Fibroblast of pulmonary artery (primary cell): Measurements from ENCODE around the gene EBP.

ENCODE experiments used
- DNase-seq: peaks from one replicate; pipeline ENCODE4 v3.0.0-alpha.2; 2010; ENCODE audit warnings: low read depth
- H3K4me3 ChIP-seq: replicated peaks from 2 replicates; pipeline ENCODE4 v1.5.1; 2011; ENCODE audit warnings: low read depth, mild to moderate bottlenecking, control low read depth, low read length, moderate library complexity
- TF ChIP-seq, protein P1 (sequence below): IDR thresholded peaks from 2 replicates; pipeline ENCODE4 v1.5.1; 2011; ENCODE audit warnings: mild to moderate bottlenecking, control low read depth, low read length, inconsistent platforms; ENCODE audit errors: missing control alignments

EBP gene

GRCh38 chrX:48505481-48505880, 16.1 kb upstream of the EBP start:
- no peak for DNase-seq
- TF ChIP-seq, protein P1, sequence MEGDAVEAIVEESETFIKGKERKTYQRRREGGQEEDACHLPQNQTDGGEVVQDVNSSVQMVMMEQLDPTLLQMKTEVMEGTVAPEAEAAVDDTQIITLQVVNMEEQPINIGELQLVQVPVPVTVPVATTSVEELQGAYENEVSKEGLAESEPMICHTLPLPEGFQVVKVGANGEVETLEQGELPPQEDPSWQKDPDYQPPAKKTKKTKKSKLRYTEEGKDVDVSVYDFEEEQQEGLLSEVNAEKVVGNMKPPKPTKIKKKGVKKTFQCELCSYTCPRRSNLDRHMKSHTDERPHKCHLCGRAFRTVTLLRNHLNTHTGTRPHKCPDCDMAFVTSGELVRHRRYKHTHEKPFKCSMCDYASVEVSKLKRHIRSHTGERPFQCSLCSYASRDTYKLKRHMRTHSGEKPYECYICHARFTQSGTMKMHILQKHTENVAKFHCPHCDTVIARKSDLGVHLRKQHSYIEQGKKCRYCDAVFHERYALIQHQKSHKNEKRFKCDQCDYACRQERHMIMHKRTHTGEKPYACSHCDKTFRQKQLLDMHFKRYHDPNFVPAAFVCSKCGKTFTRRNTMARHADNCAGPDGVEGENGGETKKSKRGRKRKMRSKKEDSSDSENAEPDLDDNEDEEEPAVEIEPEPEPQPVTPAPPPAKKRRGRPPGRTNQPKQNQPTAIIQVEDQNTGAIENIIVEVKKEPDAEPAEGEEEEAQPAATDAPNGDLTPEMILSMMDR = no peak
- H3K4me3 ChIP-seq = no peak overlapping the region

DNA sequence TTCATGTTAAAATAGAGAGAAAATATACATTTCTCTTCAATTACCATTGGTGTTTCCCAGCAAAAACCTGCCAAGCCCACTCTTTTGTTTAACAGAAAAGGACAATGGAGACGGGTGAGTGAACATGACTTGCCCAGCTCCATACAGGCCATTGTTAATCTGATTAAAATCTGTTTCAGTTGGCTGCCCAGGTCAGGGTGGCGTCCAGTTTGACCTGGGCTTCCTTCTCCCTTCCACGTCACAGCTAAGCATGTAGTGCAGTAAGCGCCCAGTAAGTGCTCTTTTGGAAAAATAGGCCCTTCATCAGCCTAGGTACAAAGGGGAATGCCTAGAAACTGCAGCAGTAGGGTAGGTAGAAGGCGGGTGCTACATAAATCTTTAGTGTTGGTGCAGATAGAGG, 14.4 kb upstream of the EBP start:
- no peak for DNase-seq
- TF ChIP-seq, protein P1 = no peak
- no peak overlapping the region for H3K4me3 ChIP-seq

- H3K4me3 ChIP-seq = peak within 1 kb of the TSS; percentile 73
- DNase-seq = peak; percentile 54
- TF ChIP-seq, protein P1 = no peak
These were observed 13.0 kb upstream of the EBP start, which contains the start of gene PORCN for GRCh38 chrX:48508400-48509244. Gene PORCN (plus strand): TSS chrX:48508992. CDS start chrX:48509821, 829 bp downstream.

DNA sequence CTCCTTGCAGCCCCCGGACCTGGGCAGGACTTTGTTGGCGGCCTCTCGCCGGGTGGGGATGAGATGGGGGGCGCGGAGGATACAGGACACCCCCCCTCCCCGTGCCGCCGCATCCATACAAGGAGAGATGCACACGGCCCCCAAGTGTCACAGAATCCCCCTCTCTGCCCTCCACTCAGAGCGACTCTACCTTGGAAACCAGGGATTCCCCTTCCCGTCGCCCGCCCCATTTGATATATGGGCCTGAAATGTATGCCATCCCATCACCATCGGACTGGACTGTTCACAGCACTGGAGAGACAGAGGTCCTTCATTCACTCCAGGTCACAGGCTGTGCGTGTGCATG, 12.4 kb upstream of the EBP start:
- no peak for DNase-seq
- peak overlapping the region; percentile 73 for H3K4me3 ChIP-seq
- TF ChIP-seq, protein P1 = no peak

GRCh38 chrX:48509619-48510018, 12.0 kb upstream of the EBP start:
- H3K4me3 ChIP-seq = peak overlapping the region; percentile 73
- TF ChIP-seq, protein P1 = no peak
- no peak for DNase-seq

DNA sequence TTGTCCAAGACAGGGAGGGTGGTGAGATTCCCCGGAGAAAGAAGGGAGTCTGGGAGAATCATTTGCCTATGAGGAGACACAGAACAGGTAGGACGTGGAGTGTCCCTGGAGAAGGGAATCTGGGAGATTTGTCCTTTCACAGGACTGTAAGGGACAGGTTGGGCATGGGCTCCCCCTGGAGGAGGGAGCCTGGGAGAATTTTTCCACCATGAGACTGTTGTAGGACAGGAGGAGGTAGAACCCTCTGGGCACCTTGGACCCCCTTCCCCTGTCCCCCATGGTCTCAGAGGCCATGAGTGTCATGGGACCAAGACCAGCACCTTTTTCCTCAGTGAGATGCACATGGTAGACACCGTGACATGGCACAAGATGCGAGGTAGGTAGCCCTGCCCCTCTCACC, 10.0 kb upstream of the EBP start:
- no peak overlapping the region for H3K4me3 ChIP-seq
- DNase-seq = peak; percentile 26
- TF ChIP-seq, protein P1 = peak; percentile 50
